Keratinocyte (primary cell): ENCODE results near the gene WARS2.

Experiments
- CTCF ChIP-seq, 3 experiments: IDR thresholded peaks in 1 of 3; conservative IDR thresholded peaks in 1 of 3; optimal IDR thresholded peaks in 1 of 3; 2 replicates in 2 of 3; 3 replicates in 1 of 3; pipeline versions ENCODE3 to v1.5.1; 2011; ENCODE audit warnings: low read length in 3 of 3, mild to moderate bottlenecking in 3 of 3, moderate library complexity in 2 of 3, control low read depth in 1 of 3, inconsistent platforms in 1 of 3; ENCODE audit not compliant: insufficient read depth in 2 of 3; ENCODE audit errors: extremely low read depth in 1 of 3
- EZH2 ChIP-seq: IDR thresholded peaks from one replicate; pipeline ENCODE4 v1.6.1; 2012; ENCODE audit warnings: inconsistent platforms, mild to moderate bottlenecking, low read length, moderate library complexity

GRCh38 chr1:119081267-119081666 lies 59.2 kb downstream of the WARS2 start:
- TF ChIP-seq CTCF (optimal IDR thresholded peaks at IDR 0.05 in 1 of 3, IDR thresholded peaks at IDR 0.05 in 1 of 3, conservative IDR thresholded peaks at IDR 0.05 in 1 of 3; ENCODE audit: extremely low read depth in 1 of 3, insufficient read depth in 2 of 3, low read length in 3 of 3) (no peak), EZH2 (no peak)
